SH-SY5Y (cell line): Measurements from ENCODE around the gene A4GALT.

Experiments
- GATA2 ChIP-seq: IDR thresholded peaks from 2 replicates; pipeline ENCODE4 v1.6.1; 2011; ENCODE audit warnings: mild to moderate bottlenecking, low read depth, low read length
- GATA3 ChIP-seq: IDR thresholded peaks from 2 replicates; pipeline ENCODE4 v1.6.1; 2011; ENCODE audit warnings: low read depth, mild to moderate bottlenecking, low read length, moderate library complexity

The A4GALT gene

GRCh38 chr22:42696331-42696967, 24.2 kb downstream of the A4GALT start:
- no peak for TF ChIP-seq GATA3
- TF ChIP-seq GATA2, result no peak

DNA sequence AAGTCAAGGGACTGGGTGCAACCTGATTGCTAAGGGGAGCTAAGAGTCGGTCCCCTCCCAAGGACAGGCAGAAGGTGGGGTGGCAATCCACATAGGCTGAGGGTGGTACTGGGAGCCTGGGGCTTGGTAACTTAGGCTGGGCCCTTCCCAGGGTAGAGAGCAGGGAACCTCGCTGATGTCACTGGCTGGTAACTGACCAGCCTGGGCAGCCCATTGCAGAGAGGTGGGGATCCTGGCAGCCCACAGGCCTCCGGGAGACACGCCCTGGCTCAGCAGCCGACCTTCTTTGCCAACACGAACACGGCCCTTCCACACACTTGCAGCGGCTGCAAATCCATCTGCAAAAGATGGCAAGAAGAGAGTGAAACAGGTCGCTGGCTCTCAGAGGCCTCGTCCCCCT, 25.4 kb downstream of the A4GALT start:
- TF ChIP-seq GATA2, result no peak
- TF ChIP-seq GATA3, result no peak

GRCh38 chr22:42693763-42694683, 26.6 kb downstream of the A4GALT start:
- no peak for TF ChIP-seq GATA3
- no peak for TF ChIP-seq GATA2

- no peak for TF ChIP-seq GATA3
- no peak for TF ChIP-seq GATA2
Measured at GRCh38 chr22:42693055-42693762, 27.5 kb downstream of the A4GALT start.

GRCh38 chr22:42692239-42693054, 28.2 kb downstream of the A4GALT start:
- TF ChIP-seq GATA2 (no peak), GATA3 (no peak)

- TF ChIP-seq GATA2 (no peak), GATA3 (no peak)
Measured at GRCh38 chr22:42691440-42691839, 29.2 kb downstream of the A4GALT start.

DNA sequence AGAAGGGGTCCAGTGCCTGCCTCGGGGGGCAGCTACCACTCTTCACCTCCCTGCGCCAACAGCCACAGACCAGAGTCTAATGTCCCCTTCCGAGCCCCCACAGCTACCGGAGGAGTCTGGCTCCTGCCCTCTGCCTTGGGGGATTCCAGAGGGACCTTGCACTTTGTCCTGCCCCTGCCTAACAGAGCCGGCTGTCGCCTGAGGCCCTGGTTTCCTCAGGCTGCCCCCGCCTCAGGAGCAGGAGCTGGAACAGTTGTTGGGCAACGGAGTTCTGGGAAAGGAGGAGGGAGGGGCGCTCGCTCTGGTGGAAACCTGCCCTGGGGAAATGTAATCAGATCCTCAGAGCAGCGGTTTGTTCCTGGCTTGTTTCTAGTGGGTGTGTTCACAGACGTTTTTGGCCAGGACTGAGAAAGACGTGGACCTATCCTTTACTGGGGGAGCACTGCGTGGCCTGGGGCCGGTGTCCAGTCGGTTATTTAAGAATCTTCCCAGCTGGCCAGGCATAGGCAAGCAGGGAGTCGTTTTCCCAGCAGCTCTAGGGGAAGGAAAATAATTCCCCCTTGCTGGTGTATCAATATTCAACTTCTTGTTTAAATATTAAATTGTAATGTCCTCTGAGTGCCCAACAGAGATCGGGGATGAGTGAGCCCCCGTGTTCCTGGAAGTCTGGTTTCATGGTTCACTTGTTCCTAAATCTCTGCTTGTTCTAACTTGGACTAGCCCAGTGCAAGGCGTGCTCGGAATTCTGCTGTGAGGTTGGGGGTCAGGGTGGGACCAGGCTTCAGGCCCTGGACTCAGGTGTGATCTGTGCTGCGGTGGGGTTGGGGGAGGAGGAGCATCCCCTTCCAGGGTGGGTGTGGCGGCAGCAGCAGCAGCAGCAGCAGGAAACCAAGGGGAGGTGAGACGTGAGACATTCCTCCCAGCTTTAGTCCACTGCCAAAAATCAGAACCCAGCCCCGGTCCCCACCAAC, 32.1 kb downstream of the A4GALT start:
- TF ChIP-seq GATA3 (no peak), GATA2 (no peak)

DNA sequence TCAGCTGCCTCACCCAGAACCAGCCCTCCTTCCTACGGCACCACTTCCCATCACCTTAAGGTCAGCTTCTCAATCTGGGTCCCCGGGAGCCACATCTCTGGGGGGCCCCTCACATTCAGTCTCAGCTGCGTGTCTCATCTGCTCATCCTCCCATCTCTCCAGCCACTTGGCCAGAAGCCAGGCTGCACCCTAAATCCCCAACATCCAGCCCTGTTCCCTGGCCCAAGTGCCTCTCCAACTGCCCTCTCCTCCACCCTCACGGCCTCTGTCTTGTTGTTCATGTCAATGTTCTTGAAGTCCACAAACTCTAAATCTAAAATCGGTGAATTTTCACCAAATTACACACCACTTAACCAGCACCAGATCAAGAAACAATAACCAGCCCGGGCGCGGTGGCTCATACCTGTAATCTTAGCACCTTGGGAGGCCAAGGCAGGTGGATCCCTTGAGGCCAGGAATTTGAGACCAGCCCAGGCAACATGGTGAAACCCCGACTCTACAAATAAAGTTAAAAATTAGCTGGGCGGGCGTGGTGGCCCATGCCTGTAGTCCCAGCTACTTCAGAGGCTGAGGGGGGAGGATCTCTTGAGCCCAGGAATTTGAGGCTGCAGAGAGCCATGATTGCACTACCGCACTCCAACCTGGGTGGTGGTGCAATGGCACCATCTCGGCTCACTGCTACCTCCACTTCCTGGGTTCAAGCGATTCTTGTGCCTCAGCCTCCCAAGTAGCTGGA, 33.7 kb downstream of the A4GALT start:
- no peak for TF ChIP-seq GATA2
- TF ChIP-seq GATA3, result no peak

GRCh38 chr22:42685941-42686653, 34.6 kb downstream of the A4GALT start:
- no peak for TF ChIP-seq GATA3
- TF ChIP-seq GATA2, result no peak

DNA sequence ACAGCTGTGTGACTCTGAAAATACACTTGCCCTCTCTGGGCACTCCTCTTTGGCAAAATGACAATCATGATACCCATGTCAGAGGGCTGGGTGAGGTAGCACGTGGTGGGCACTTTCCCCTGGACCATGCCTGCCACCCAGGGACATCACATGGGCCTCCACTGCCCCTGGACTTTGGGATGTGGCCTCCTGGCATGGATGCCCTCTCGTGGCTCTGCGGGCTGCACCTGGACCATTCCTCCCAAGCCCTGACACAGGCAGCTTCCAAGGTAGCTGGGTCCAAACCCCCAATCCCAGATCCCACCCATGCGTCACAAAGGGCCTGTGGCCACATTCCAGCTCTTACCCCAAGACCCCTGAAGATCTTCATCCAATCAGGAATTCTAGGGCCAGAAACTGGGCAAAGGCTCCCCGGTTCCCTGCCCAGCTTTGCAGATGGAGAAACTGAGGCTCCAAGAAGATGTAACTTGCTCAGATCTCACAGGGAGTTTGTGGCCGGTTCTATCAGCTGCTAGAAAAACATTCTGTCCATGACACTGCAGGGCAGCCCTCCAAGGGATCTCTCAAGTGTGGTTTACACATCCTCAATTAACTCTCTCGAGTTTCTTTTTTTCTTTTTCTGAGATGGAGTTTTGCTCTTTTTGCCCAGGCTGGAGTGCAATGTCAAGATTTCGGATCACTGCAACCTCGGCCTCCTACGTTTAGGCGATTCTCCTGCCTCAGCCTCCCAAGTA, 36.0 kb downstream of the A4GALT start:
- TF ChIP-seq GATA3 (no peak), GATA2 (no peak)
